ENCODE measurements around the gene TNP1.

DNA sequence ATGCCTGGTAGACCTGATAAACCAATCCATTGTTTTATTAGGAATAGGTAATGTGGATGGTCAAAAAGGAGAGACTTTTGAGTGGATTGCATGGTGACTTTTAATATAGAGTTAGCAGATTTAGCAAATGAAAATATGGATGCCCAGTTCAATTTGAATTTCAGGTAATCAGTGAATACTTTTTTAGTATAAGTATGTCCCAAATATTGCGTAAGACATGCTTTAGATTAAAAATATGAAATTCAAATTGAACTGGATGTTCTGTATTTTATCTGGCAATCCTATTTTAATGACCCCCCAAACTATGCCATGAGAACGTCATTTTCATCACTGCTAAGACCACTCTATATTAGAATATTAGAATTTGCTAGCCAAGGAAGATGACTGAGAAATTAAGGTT is 30.3 kb upstream of the TNP1 start:
- TF ChIP-seq POLR2AphosphoS5 (IDR thresholded peaks at IDR 0.05) (no peak), POLR2A (IDR thresholded peaks at IDR 0.05) (no peak)
- TF ChIP-seq, protein P1, sequence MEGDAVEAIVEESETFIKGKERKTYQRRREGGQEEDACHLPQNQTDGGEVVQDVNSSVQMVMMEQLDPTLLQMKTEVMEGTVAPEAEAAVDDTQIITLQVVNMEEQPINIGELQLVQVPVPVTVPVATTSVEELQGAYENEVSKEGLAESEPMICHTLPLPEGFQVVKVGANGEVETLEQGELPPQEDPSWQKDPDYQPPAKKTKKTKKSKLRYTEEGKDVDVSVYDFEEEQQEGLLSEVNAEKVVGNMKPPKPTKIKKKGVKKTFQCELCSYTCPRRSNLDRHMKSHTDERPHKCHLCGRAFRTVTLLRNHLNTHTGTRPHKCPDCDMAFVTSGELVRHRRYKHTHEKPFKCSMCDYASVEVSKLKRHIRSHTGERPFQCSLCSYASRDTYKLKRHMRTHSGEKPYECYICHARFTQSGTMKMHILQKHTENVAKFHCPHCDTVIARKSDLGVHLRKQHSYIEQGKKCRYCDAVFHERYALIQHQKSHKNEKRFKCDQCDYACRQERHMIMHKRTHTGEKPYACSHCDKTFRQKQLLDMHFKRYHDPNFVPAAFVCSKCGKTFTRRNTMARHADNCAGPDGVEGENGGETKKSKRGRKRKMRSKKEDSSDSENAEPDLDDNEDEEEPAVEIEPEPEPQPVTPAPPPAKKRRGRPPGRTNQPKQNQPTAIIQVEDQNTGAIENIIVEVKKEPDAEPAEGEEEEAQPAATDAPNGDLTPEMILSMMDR (IDR thresholded peaks at IDR 0.05 in 8 of 11, conservative IDR thresholded peaks at IDR 0.05 in 3 of 11): no peak
